Activated CD8-positive, alpha-beta memory T cell treated with anti-CD3 and anti-CD28 coated beads for 4 hours (primary cell): ENCODE results near the gene VWA5B1.

Experiments used
- DNase-seq, 2 donors: peaks; one replicate each; pipeline ENCODE4 v3.0.0-alpha.2; 2020; ENCODE audit warnings: low read depth in 2 of 2

The VWA5B1 gene

GRCh38 chr1:20322825-20323612 is 32.3 kb downstream of the VWA5B1 start:
- no peak for DNase-seq

GRCh38 chr1:20323613-20323920 is 32.9 kb downstream of the VWA5B1 start:
- DNase-seq, result no peak

GRCh38 chr1:20324704-20325406 is 34.2 kb downstream of the VWA5B1 start:
- no peak for DNase-seq

GRCh38 chr1:20325407-20325843 is 34.8 kb downstream of the VWA5B1 start:
- no peak for DNase-seq

- no peak for DNase-seq
Measured at GRCh38 chr1:20325844-20326420, 35.3 kb downstream of the VWA5B1 start.

GRCh38 chr1:20327467-20327866 is 36.8 kb downstream of the VWA5B1 start:
- DNase-seq, result no peak

GRCh38 chr1:20328201-20328600 is 37.5 kb downstream of the VWA5B1 start:
- DNase-seq, result no peak

- DNase-seq, result no peak
Measured at GRCh38 chr1:20329793-20330542, 39.3 kb downstream of the VWA5B1 start.

- DNase-seq, result no peak
Measured at GRCh38 chr1:20334103-20334502, 43.4 kb downstream of the VWA5B1 start.

GRCh38 chr1:20336105-20336605 is 45.5 kb downstream of the VWA5B1 start:
- DNase-seq, result no peak

GRCh38 chr1:20337581-20337980 is 46.9 kb downstream of the VWA5B1 start:
- no peak for DNase-seq

GRCh38 chr1:20339811-20340457 is 49.3 kb downstream of the VWA5B1 start:
- no peak for DNase-seq

- no peak for DNase-seq
Measured at GRCh38 chr1:20342294-20343148, 51.8 kb downstream of the VWA5B1 start.

GRCh38 chr1:20343149-20343937 is 52.7 kb downstream of the VWA5B1 start:
- DNase-seq, result no peak

- no peak for DNase-seq
Measured at GRCh38 chr1:20343938-20344302, 53.2 kb downstream of the VWA5B1 start.

- no peak for DNase-seq
Measured at GRCh38 chr1:20344738-20345137, 54.1 kb downstream of the VWA5B1 start.

GRCh38 chr1:20345419-20345818 is 54.7 kb downstream of the VWA5B1 start:
- DNase-seq, result no peak

GRCh38 chr1:20346433-20346832 is 55.8 kb downstream of the VWA5B1 start:
- DNase-seq, result no peak

GRCh38 chr1:20347699-20348098 is 57.0 kb downstream of the VWA5B1 start:
- no peak for DNase-seq
